Fibroblast of mammary gland (primary cell): ENCODE results near the gene FHIT.
A peak's percentile ranks its signal among the peaks of the same experiment; 100 is the strongest.

Experiments
- DNase-seq: peaks from one replicate; pipeline ENCODE4 v3.0.0-alpha.2; 2010; ENCODE audit warnings: low read depth
- H3K4me3 ChIP-seq: 2 replicates; pipeline ENCODE4 v1.5.1; 2011; ENCODE audit warnings: low read depth, mild to moderate bottlenecking, low read length, moderate library complexity; ENCODE audit not compliant: control insufficient read depth
- TF ChIP-seq, protein P1 (sequence below): conservative IDR thresholded peaks from 2 replicates; pipeline ENCODE4 v1.5.1; 2011; ENCODE audit warnings: low read depth, low read length, inconsistent platforms; ENCODE audit not compliant: control insufficient read depth, insufficient read depth

Gene FHIT

DNA sequence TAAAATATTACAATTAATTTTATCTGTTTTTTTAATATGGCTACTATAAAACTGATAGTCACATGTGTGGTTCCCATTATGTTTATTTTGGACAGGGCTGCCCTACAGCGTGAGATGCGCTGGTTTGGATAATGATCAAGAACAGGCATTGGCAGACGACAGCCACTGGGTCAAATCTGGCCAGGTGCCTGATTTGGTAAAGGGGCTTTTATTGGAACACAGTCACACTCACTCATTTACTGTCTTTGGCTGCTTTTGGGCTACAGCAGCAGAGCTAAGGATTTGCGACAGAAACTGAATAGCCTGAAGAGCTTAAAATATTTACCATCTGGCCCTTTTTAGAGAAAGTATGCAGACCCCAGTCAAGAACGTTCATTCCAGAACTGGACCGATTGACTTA lies 1477.3 kb downstream of the FHIT start:
- TF ChIP-seq, protein P1, sequence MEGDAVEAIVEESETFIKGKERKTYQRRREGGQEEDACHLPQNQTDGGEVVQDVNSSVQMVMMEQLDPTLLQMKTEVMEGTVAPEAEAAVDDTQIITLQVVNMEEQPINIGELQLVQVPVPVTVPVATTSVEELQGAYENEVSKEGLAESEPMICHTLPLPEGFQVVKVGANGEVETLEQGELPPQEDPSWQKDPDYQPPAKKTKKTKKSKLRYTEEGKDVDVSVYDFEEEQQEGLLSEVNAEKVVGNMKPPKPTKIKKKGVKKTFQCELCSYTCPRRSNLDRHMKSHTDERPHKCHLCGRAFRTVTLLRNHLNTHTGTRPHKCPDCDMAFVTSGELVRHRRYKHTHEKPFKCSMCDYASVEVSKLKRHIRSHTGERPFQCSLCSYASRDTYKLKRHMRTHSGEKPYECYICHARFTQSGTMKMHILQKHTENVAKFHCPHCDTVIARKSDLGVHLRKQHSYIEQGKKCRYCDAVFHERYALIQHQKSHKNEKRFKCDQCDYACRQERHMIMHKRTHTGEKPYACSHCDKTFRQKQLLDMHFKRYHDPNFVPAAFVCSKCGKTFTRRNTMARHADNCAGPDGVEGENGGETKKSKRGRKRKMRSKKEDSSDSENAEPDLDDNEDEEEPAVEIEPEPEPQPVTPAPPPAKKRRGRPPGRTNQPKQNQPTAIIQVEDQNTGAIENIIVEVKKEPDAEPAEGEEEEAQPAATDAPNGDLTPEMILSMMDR = no peak
- peak; percentile 24 for DNase-seq

DNA sequence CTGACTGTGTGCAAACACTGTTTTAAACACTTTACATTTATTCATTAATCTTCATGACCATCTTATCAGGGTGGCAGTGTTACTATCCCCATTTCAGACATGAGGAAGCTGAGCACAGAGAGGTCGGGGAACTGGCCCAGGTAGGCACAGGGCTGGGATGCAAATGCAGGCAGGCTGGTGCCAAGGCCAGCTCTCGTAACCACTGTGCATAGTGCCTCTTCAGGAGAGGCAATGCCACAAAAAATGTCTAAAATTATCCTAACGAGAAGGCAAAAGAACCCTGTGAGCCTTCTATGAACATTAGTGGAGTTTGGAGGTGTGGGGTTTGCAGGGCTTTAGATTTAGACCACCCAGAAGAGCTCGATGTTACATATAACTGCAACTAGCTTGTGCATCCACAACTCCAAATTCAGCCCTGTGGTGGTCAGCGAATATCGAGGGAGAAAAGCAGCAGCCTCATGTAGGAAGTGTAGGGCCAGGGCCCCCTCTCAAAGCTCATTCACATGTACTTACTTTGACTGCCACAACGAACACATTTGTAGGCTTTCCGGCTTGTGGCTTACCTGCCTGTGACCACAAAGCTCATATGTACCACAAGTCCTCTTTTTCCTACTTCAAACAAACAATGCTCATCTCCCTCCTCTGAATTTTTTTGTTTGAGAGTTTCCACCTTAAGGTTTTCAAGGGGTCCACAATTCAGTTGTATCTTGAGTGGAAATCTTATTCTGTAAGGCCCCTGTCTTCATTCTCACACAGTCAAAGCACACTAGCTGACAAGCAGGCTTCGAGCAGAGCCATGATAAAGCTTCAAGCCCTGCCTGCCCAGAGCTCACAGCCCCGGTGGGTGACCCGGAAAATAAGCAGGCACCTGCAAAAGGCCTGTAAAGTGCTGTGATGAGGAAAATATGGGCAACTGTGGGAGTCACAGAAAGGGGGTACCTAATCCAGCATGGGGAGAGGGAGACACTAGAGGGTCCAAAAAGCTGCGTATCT lies 1478.5 kb downstream of the FHIT start:
- H3K4me3 ChIP-seq = no peak overlapping the region
- TF ChIP-seq, protein P1 = no peak
- DNase-seq = no peak

More for the DNA sequence above, 1477.3 kb downstream of the FHIT start:
- no peak overlapping the region for H3K4me3 ChIP-seq

DNA sequence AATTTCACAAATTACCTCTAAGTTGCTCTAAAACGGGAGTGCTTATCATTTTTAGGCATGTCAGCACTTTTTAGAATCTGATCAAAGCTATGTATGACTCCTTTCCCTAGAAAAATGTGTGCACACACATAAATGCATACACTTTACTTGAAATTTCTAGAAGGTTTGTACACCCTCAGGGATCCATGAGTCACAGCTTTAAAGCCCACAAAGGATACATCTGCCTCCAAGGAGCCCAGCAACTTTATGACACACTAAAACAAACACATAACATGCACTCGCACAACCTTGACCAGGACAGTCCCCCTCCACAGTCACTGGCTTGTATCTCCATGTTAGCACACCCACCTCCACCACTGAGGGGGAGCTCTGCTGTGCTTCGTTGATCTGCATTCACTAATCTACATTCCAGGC lies 1479.5 kb downstream of the FHIT start:
- TF ChIP-seq, protein P1 = no peak
- DNase-seq = peak; percentile 89
- no peak overlapping the region for H3K4me3 ChIP-seq

DNA sequence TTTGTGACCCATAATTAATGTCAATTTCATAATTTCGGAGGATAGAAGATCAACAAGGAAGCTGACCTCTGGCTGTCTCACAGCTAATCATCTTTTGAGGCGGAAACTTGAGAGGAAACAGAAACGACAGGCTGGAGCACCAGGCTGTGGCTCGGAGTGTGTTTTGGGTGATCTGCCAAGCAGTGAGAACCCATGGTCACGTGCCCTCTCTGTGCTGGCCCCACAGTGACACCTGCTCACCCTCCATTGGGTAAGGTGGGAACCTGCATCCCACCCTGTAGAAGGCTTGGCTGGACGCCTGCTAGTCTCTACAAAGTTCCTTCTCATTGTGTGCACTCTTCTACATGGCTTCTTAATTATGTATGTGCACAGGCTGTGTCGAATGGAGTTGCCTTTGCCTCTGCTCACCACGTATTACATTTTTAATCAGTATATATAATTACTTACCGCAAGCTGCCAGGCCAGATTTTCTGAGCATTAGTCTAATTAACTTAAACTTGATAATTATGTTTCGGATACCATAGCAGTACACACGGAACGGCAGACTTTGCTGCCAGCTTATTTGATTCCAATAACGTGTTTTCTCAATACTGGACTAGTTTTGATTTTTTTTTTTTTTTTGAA lies 1482.0 kb downstream of the FHIT start:
- TF ChIP-seq, protein P1 = no peak
- no peak for DNase-seq
- H3K4me3 ChIP-seq = no peak overlapping the region

DNA sequence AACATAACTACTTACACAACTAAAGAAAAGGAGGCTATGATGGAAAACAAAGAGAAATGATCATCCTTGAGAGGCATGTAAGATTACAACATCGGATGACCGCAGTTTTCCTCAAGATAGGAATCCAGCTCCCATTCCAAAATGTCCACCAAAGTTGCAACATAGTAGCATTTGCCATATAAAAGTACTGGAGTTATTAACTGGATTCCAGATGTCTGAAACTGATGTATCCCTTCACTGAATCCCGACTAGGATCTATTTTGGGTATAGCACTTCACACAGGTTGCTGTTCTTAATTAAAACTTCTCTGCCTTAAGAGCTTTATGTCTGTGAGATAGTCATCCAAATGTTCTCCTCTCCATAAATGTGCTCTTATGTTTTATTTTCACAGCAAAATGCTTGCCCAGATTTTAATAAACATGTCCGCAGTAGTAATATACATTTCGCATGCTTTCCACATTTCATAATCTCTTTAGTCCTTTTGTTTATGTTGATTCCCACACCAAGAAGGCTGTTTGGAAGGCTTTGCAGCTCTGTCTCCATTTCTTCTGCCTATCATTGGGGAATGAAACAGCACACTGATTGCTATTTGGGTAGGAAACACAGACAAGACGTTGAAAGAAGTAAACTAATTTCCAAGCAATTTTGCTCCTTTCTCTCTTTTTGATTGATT lies 1484.9 kb downstream of the FHIT start:
- H3K4me3 ChIP-seq = no peak overlapping the region
- DNase-seq = peak; percentile 96
- TF ChIP-seq, protein P1 = no peak

DNA sequence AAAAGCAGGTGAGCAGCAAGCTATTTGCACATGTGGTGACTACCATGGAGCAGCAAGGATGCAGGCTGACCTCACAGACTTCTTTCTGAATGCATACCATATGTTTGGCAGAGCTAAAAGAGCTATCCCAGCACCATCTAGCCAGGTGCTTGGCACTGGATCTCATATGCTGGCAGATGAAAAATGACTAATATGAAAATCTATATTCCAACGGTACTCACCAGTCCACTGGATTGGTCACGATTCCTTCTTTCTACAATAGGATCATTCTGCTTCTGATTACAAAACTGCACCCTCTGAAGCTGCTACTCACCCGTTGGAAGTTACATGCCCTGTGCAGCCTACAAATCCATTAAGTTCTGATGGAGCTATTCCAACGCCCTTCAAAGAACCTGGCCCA lies 1487.1 kb downstream of the FHIT start:
- H3K4me3 ChIP-seq = no peak overlapping the region
- peak; percentile 84 for DNase-seq
- TF ChIP-seq, protein P1 = no peak
